IMR-90 (cell line): ENCODE measurements around the gene SLC35E2B. TPM values are rescaled to one million over a fixed set of nuclear protein-coding genes. Genes with fewer than 3 reads are reported as not detected.
"Not testable (repeated sequence)": the region's sequence is repeated elsewhere in the genome, so short reads cannot be mapped to it uniquely, and the experiment has no call there.

Experiments
- ATAC-seq: fragments of 200-7000 bp; cut with Tn5 transposase; 2 replicates; pipeline ENCODE4 v1.9.1; 2020; ENCODE audit warnings: low read depth, mild to moderate bottlenecking, moderate library complexity
- BruUV-seq: library from RNA; stranded (reverse); fragments of 400-500 nt; replicated peaks from 2 replicates; lab custom pipeline; 2021; lab: Mats Ljungman, UMichigan
- CTCF ChIA-PET: fragments of 300-600 bp; formaldehyde crosslinking; extraction: SDS; loops from one replicate; lab custom pipeline; 2021; ENCODE audit warnings: antibody characterized with exemption; lab: Yijun Ruan, JAX
- POLR2A ChIA-PET: fragments of 300-600 bp; sonication (Branson Sonifier 250); formaldehyde crosslinking; loops from one replicate; lab custom pipeline; 2022; ENCODE audit warnings: antibody characterized with exemption; ENCODE audit not compliant: unreplicated experiment; lab: Charles Lee
- DNase-seq: peaks from one replicate; pipeline ENCODE4 v3.0.0; 2013
- H2AFZ ChIP-seq: replicated peaks from 2 replicates; pipeline ENCODE3; 2013; ENCODE audit warnings: low read length, mild to moderate bottlenecking; ENCODE audit not compliant: poor library complexity
- H2AK5ac ChIP-seq: 2 replicates; pipeline ENCODE4 v1.6.1; 2013; ENCODE audit warnings: low read depth, low read length, inconsistent platforms
- H2AK9ac ChIP-seq: replicated peaks from 2 replicates; pipeline ENCODE3; 2013; ENCODE audit warnings: mild to moderate bottlenecking, low read depth, low read length, moderate library complexity; ENCODE audit not compliant: poor library complexity
- H2BK120ac ChIP-seq: 2 replicates; pipeline ENCODE4 v1.6.1; 2013; ENCODE audit warnings: low read depth, low read length, inconsistent platforms
- H2BK15ac ChIP-seq: 3 replicates; pipeline ENCODE4 v1.6.1; 2013; ENCODE audit warnings: low read depth, low read length, inconsistent platforms
- H2BK20ac ChIP-seq: 2 replicates; pipeline ENCODE4 v1.6.1; 2013; ENCODE audit warnings: low read depth, mild to moderate bottlenecking, inconsistent platforms, low read length, moderate library complexity
- H2BK5ac ChIP-seq: 2 replicates; pipeline ENCODE4 v1.6.1; 2013; ENCODE audit warnings: mild to moderate bottlenecking, low read depth, low read length, inconsistent platforms; ENCODE audit not compliant: poor library complexity, severe bottlenecking
- H3K14ac ChIP-seq: replicated peaks from 2 replicates; pipeline ENCODE4 v1.6.1; 2013; ENCODE audit warnings: low read depth, low read length, inconsistent platforms
- H3K18ac ChIP-seq: 2 replicates; pipeline ENCODE4 v1.6.1; 2013; ENCODE audit warnings: low read depth, low read length, control low read depth
- H3K23ac ChIP-seq: 2 replicates; pipeline ENCODE4 v1.6.1; 2013; ENCODE audit warnings: low read depth, low read length, inconsistent platforms
- H3K27ac ChIP-seq: 2 replicates; pipeline ENCODE4 v1.5.1; 2013; ENCODE audit warnings: mild to moderate bottlenecking, control low read depth, low read length; ENCODE audit not compliant: insufficient read depth
- H3K27me3 ChIP-seq: 2 replicates; pipeline ENCODE4 v1.6.1; 2013; ENCODE audit warnings: low read length; ENCODE audit not compliant: control insufficient read depth, insufficient read depth
- H3K36me3 ChIP-seq: 2 replicates; pipeline ENCODE4 v1.6.1; 2013; ENCODE audit warnings: low read length, mixed read lengths; ENCODE audit not compliant: control insufficient read depth, insufficient read depth
- H3K4ac ChIP-seq: 2 replicates; pipeline ENCODE4 v1.6.1; 2013; ENCODE audit warnings: low read depth, low read length, inconsistent platforms
- H3K4me1 ChIP-seq: 2 replicates; pipeline ENCODE4 v1.6.1; 2013; ENCODE audit warnings: low read length, mixed read lengths; ENCODE audit not compliant: control insufficient read depth, insufficient read depth
- H3K4me2 ChIP-seq: 2 replicates; pipeline ENCODE4 v1.6.1; 2013; ENCODE audit warnings: low read depth, mild to moderate bottlenecking, control low read depth, low read length, moderate library complexity
- H3K4me3 ChIP-seq: 2 replicates; pipeline ENCODE4 v1.5.1; 2013; ENCODE audit warnings: low read depth, mild to moderate bottlenecking, control low read depth, low read length, moderate library complexity; ENCODE audit not compliant: insufficient read depth
- H3K56ac ChIP-seq: 2 replicates; pipeline ENCODE4 v1.6.1; 2013; ENCODE audit warnings: low read length, inconsistent platforms; ENCODE audit not compliant: insufficient read depth; ENCODE audit errors: extremely low read depth
- H3K79me1 ChIP-seq, 2 experiments: 2 replicates each; pipeline ENCODE4 v1.6.1; 2013; ENCODE audit warnings: low read length in 2 of 2, inconsistent platforms in 1 of 2, low read depth in 1 of 2
- H3K9ac ChIP-seq: 2 replicates; pipeline ENCODE4 v1.6.1; 2013; ENCODE audit warnings: low read depth, low read length, control low read depth
- H3K9me1 ChIP-seq: 2 replicates; pipeline ENCODE4 v1.6.1; 2013; ENCODE audit warnings: low read length, inconsistent platforms; ENCODE audit not compliant: insufficient read depth
- H3K9me3 ChIP-seq: 2 replicates; pipeline ENCODE4 v1.6.1; 2013; ENCODE audit warnings: low read length; ENCODE audit not compliant: control insufficient read depth, insufficient read depth
- H4K20me1 ChIP-seq: 2 replicates; pipeline ENCODE4 v1.6.1; 2013; ENCODE audit warnings: low read length, inconsistent platforms; ENCODE audit not compliant: insufficient read depth
- H4K5ac ChIP-seq: 2 replicates; pipeline ENCODE4 v1.6.1; 2013; ENCODE audit warnings: mild to moderate bottlenecking, low read depth, low read length, control low read depth
- H4K8ac ChIP-seq, 2 experiments: 2 replicates each; pipeline ENCODE4 v1.6.1; 2013; ENCODE audit warnings: low read depth in 2 of 2, low read length in 2 of 2, control low read depth in 1 of 2, inconsistent platforms in 1 of 2
- H4K91ac ChIP-seq: 2 replicates; pipeline ENCODE4 v1.6.1; 2013; ENCODE audit warnings: low read depth, low read length, inconsistent platforms; ENCODE audit not compliant: insufficient read depth
- WGBS, 2 experiments: methylation state at CpG; one replicate each; pipeline versions ENCODE4 v1.1.5 to v1.1.7; 2013; ENCODE audit warnings: missing lambda C conversion rate in 2 of 2; ENCODE audit not compliant: insufficient read length in 1 of 2; ENCODE audit errors: extremely low coverage in 2 of 2; 5-methylcytosine and 5-hydroxymethylcytosine counted together
- dilution Hi-C: fragments of 300-500 bp; cut with HindIII; formaldehyde crosslinking; loops from one replicate; pipeline ENCODE4 v1.14.3; 2018; ENCODE audit warnings: low sequenced_read_pairs; ENCODE audit not compliant: unreplicated experiment
- in situ Hi-C: fragments of 300-500 bp; cut with MboI; formaldehyde crosslinking; loops from 3 replicates; pipeline ENCODE4 v1.14.3; 2019; ENCODE audit warnings: low sequenced_read_pairs, inconsistent platforms, mixed read lengths
- intact Hi-C: fragments of 100-400 bp; cut with micrococcal nuclease; formaldehyde crosslinking; loops from 2 replicates; pipeline ENCODE4 v1.10.0; 2022
- polyA plus RNA-seq, 3 experiments: library from polyadenylated mRNA; depleted of rRNA; stranded (reverse); fragments of >200 nt; gene quantifications; 2 replicates each; pipeline ENCODE4 v1.2.3, GENCODE V29; 2012; ENCODE audit warnings: low replicate concordance in 1 of 3
- total RNA-seq: library from RNA; depleted of rRNA; stranded (reverse); fragments of >200 nt; gene quantifications from 2 replicates; pipeline ENCODE4 v1.2.3, GENCODE V29; 2012

Gene SLC35E2B
- total and polyA plus RNA-seq, 2 of the 4 experiments (the other 2 are of a cell fraction) = 14.9 to 30.2 TPM

DNA sequence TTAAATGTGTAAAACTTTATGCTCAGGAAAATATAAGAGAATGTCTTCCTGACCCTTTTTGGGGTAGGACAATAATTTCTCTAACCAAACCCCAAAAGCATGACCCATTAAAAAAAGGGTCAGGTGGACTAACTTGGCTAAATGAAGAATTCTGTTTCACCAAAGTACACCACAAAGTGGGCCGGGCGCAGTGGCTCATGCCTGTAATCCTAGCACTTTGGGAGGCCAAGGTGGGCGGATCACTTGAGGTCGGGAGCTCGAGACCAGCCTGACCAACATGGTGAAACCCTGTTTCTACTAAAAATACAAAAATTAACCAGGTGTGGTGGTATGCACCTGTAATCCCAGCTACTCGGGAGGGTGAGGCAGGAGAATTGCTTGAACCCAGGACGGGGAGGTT lies 3.1 kb downstream of the SLC35E2B start:
- H2BK20ac ChIP-seq, H3K56ac ChIP-seq, H2AFZ ChIP-seq, H4K8ac ChIP-seq, H3K27ac ChIP-seq, intact Hi-C loops, H3K4me1 ChIP-seq, H3K9ac ChIP-seq, H2BK120ac ChIP-seq, H3K18ac ChIP-seq, H3K4me3 ChIP-seq, DNase-seq, H3K14ac ChIP-seq, H2AK5ac ChIP-seq, ATAC-seq, POLR2A ChIA-PET, H3K36me3 ChIP-seq, H3K9me3 ChIP-seq, H2BK5ac ChIP-seq, BruUV-seq, H3K4ac ChIP-seq, H3K27me3 ChIP-seq, H4K91ac ChIP-seq, dilution Hi-C loops, H2AK9ac ChIP-seq, H3K4me2 ChIP-seq, H4K5ac ChIP-seq, H3K23ac ChIP-seq, H2BK15ac ChIP-seq, CTCF ChIA-PET: not testable (repeated sequence)
- no CpG with 5 or more reads among the region's 7 CpGs for WGBS, 2 experiments
- Histone ChIP-seq H3K9me1 (peaks cover 13% of the 10 kb centered on the region), H4K20me1 (peaks cover 16% of the 10 kb centered on the region), H3K79me1 (peaks cover 11 to 27% of the 10 kb centered on the region in 2 experiments)
- in situ Hi-C loops = loop anchor here (5.0 kb wide), 1 partner anchor 53 kb away; no protein-coding TSS in a partner anchor
